HepG2 (cell line): Measurements from ENCODE around the gene JMJD8. TPM values are rescaled to one million over a fixed set of nuclear protein-coding genes. Genes with fewer than 3 reads are reported as not detected.
A peak's percentile ranks its signal among the peaks of the same experiment; 100 is the strongest.

Experiments
- ARHGAP35 ChIP-seq: sonication (generic); formaldehyde crosslinking; IDR thresholded peaks from 2 replicates; pipeline ENCODE4 v1.9.0; 2022; ENCODE audit warnings: mild to moderate bottlenecking, inconsistent platforms, moderate library complexity, missing genetic modification reagents, borderline replicate concordance
- CCAR2 ChIP-seq: fragments of 200-400 bp; formaldehyde crosslinking; optimal IDR thresholded peaks from 2 replicates; pipeline ENCODE3; 2018; ENCODE audit warnings: low read depth, mild to moderate bottlenecking, low read length, moderate library complexity
- CCDC6 ChIP-seq: sonication (generic); formaldehyde crosslinking; IDR thresholded peaks from 2 replicates; pipeline ENCODE4 v1.8.1; 2022; ENCODE audit warnings: mild to moderate bottlenecking, missing genetic modification reagents, moderate library complexity
- CEBPG ChIP-seq: IDR thresholded peaks from 2 replicates; pipeline ENCODE4 v1.6.1; 2016
- GMEB1 ChIP-seq: sonication (generic); formaldehyde crosslinking; IDR thresholded peaks from 2 replicates; pipeline ENCODE4 v1.5.1; 2020; ENCODE audit warnings: missing genetic modification reagents, mild to moderate bottlenecking, borderline replicate concordance
- GPN1 ChIP-seq: sonication (generic); formaldehyde crosslinking; IDR thresholded peaks from 2 replicates; pipeline ENCODE4 v1.5.1; 2020; ENCODE audit warnings: missing genetic modification reagents, borderline replicate concordance
- GTF2F1 ChIP-seq: fragments of 150-350 bp; IDR thresholded peaks from 2 replicates; pipeline ENCODE4 v1.6.1; 2014; ENCODE audit warnings: low read length
- GZF1 ChIP-seq: sonication (generic); formaldehyde crosslinking; IDR thresholded peaks from 2 replicates; pipeline ENCODE4 v1.5.1; 2020; ENCODE audit warnings: mild to moderate bottlenecking, missing genetic modification reagents
- KDM1A ChIP-seq: IDR thresholded peaks from 2 replicates; pipeline ENCODE4 v1.6.1; 2016; ENCODE audit warnings: missing compliant biosample characterization
- MAF1 ChIP-seq: sonication (generic); formaldehyde crosslinking; IDR thresholded peaks from 2 replicates; pipeline ENCODE4 v1.5.0; 2020; ENCODE audit warnings: missing genetic modification reagents, borderline replicate concordance
- ONECUT2 ChIP-seq: sonication (generic); formaldehyde crosslinking; IDR thresholded peaks from 2 replicates; pipeline ENCODE4 v1.4.0; 2020; ENCODE audit warnings: missing genetic modification reagents
- PHF20 ChIP-seq: sonication (generic); formaldehyde crosslinking; IDR thresholded peaks from 2 replicates; pipeline ENCODE4 v1.5.0; 2020; ENCODE audit warnings: mild to moderate bottlenecking, missing genetic modification reagents
- SIN3A ChIP-seq: IDR thresholded peaks from 2 replicates; pipeline ENCODE4 v1.6.1; 2011; ENCODE audit warnings: low read depth, mild to moderate bottlenecking, control low read depth, low read length, borderline replicate concordance
- SNAPC2 ChIP-seq: sonication (generic); formaldehyde crosslinking; IDR thresholded peaks from 2 replicates; pipeline ENCODE4 v1.8.1; 2022; ENCODE audit warnings: mild to moderate bottlenecking, missing genetic modification reagents
- XRCC5 ChIP-seq: fragments of 200-400 bp; formaldehyde crosslinking; optimal IDR thresholded peaks from 2 replicates; pipeline ENCODE3; 2017; ENCODE audit warnings: mild to moderate bottlenecking, low read length
- ZIK1 ChIP-seq: sonication (generic); formaldehyde crosslinking; IDR thresholded peaks from 2 replicates; pipeline ENCODE4 v1.5.0; 2020; ENCODE audit warnings: mild to moderate bottlenecking, low read depth, missing genetic modification reagents, borderline replicate concordance
- ZNF512B ChIP-seq: sonication (generic); formaldehyde crosslinking; IDR thresholded peaks from 2 replicates; pipeline ENCODE4 v1.5.1; 2020; ENCODE audit warnings: missing genetic modification reagents, mild to moderate bottlenecking, borderline replicate concordance
- ZNF567 ChIP-seq: sonication (generic); formaldehyde crosslinking; IDR thresholded peaks from 2 replicates; pipeline ENCODE4 v1.8.1; 2023; ENCODE audit warnings: mild to moderate bottlenecking, missing genetic modification reagents, borderline replicate concordance
- ZNF646 ChIP-seq: sonication (generic); formaldehyde crosslinking; IDR thresholded peaks from 2 replicates; pipeline ENCODE4 v1.9.0; 2021; ENCODE audit warnings: mild to moderate bottlenecking, missing genetic modification reagents
- polyA plus RNA-seq, 8 experiments: library from polyadenylated mRNA; depleted of rRNA in 3 of 8; stranded (reverse) in 7 of 8; unstranded in 1 of 8; fragments of >200 nt; fragmentation: Illumina TruSeq in 4 of 8; extraction: Trizol in 4 of 8; gene quantifications; 2 replicates each; pipeline versions ENCODE4 v1.2.1 to v1.2.3, GENCODE V29; 2011 to 2016; ENCODE audit warnings: low read depth in 4 of 8, missing spikeins in 1 of 8, mixed read lengths in 1 of 8; ENCODE audit not compliant: insufficient read depth in 1 of 8
- total RNA-seq, 5 experiments: library from RNA; depleted of rRNA; stranded (reverse); fragments of >200 nt; fragmentation: Illumina TruSeq; extraction: Trizol; gene quantifications; 2 replicates each; pipeline ENCODE4 v1.2.3, GENCODE V29; 2016; ENCODE audit warnings: low read depth in 1 of 5

Gene JMJD8
- total and polyA plus RNA-seq, 2 of the 13 experiments (the other 11 are each of a cell fraction or from before 2014, with no cell fraction given): 2.6 to 11.8 TPM

- no peak for TF ChIP-seq ZNF512B (CRISPR knock-in tag)
- TF ChIP-seq CCDC6 (CRISPR knock-in tag): peak; percentile 96
- TF ChIP-seq XRCC5: peak; percentile 97
- peak; percentile 81; the same call in 1 of the 2 replicates for TF ChIP-seq ZNF567 (CRISPR knock-in tag)
- TF ChIP-seq CEBPG (CRISPR knock-in tag): peak; percentile 60
- no peak for TF ChIP-seq KDM1A (CRISPR knock-in tag)
- TF ChIP-seq ARHGAP35: no peak
- TF ChIP-seq ZIK1 (CRISPR knock-in tag): peak; percentile 94; the same call in 1 of the 2 replicates
- TF ChIP-seq GPN1 (CRISPR knock-in tag): no peak
- TF ChIP-seq ONECUT2 (CRISPR knock-in tag): no peak
- TF ChIP-seq ZNF646 (CRISPR knock-in tag): no peak
- peak; percentile 10; the same call in 1 of the 2 replicates for TF ChIP-seq MAF1 (CRISPR knock-in tag)
- no peak for TF ChIP-seq CCAR2
- TF ChIP-seq GMEB1 (CRISPR knock-in tag): peak; percentile 75
- TF ChIP-seq GZF1 (CRISPR knock-in tag): no peak
- no peak for TF ChIP-seq GTF2F1
- TF ChIP-seq SIN3A: peak; percentile 68; the same call in 1 of the 2 replicates
- peak; percentile 92 for TF ChIP-seq PHF20 (CRISPR knock-in tag)
- no peak for TF ChIP-seq SNAPC2 (CRISPR knock-in tag)
Observed at GRCh38 chr16:667780-668518, 16.2 kb downstream of the JMJD8 start, which contains the start of gene RHOT2 (continued).
